ENCODE measurements around the gene KRT7. TPM values are rescaled to one million over a fixed set of nuclear protein-coding genes. Genes with fewer than 3 reads are reported as not detected.

The KRT7 gene
- total and polyA plus RNA-seq, 8 donors, result 15.2 to 1,968 (median 28.2) TPM

- DNase-seq (no peak), ATAC-seq (no peak)
- Histone ChIP-seq H3K4me3 (no peak overlapping the region), H3K9me3 (no peaks in the 10 kb centered on the region), H3K4me1 (peaks cover 4 to 5% of the 10 kb centered on the region in 2 donors), H3K36me3 (peaks cover 0 to 4% of the 10 kb centered on the region in 2 donors), H3K27me3 (peaks cover 37 to 95% of the 10 kb centered on the region in 2 donors), H3K27ac (no peak overlapping the region)
- intact Hi-C loops (cut with DNase I), result no loop called here
- TF ChIP-seq CTCF (IDR thresholded peaks at IDR 0.05), result no peak
These were observed 20.5 kb downstream of the KRT7 start for GRCh38 chr12:52253391-52254179.

GRCh38 chr12:52254180-52254964 is 21.3 kb downstream of the KRT7 start:
- Histone ChIP-seq H3K9me3 (no peaks in the 10 kb centered on the region), H3K4me1 (peaks cover 5 to 11% of the 10 kb centered on the region in 2 donors), H3K36me3 (peaks cover 0 to 4% of the 10 kb centered on the region in 2 donors), H3K4me3 (no peak overlapping the region), H3K27ac (no peak overlapping the region), H3K27me3 (peaks cover 45 to 95% of the 10 kb centered on the region in 2 donors)
- DNase-seq (no peak), ATAC-seq (no peak)
- intact Hi-C loops (cut with DNase I), result no loop called here
- TF ChIP-seq CTCF (IDR thresholded peaks at IDR 0.05), result no peak

- intact Hi-C loops (cut with DNase I), result no loop called here
- H3K27me3 ChIP-seq, result peaks cover 47 to 95% of the 10 kb centered on the region in 2 donors
These were observed 22.1 kb downstream of the KRT7 start for GRCh38 chr12:52254965-52255751.

GRCh38 chr12:52255926-52256583 is 23.0 kb downstream of the KRT7 start:
- Histone ChIP-seq H3K4me3 (no peak overlapping the region), H3K27ac (no peak overlapping the region), H3K27me3 (peaks cover 39 to 95% of the 10 kb centered on the region in 2 donors), H3K36me3 (no peaks in the 10 kb centered on the region), H3K9me3 (no peaks in the 10 kb centered on the region), H3K4me1 (peaks cover 5 to 11% of the 10 kb centered on the region in 2 donors)
- intact Hi-C loops (cut with DNase I), result no loop called here
- DNase-seq (no peak), ATAC-seq (no peak)
- TF ChIP-seq CTCF (IDR thresholded peaks at IDR 0.05), result no peak

More at GRCh38 chr12:52254965-52255751, 22.1 kb downstream of the KRT7 start:
- peaks cover 0 to 1% of the 10 kb centered on the region in 2 donors for H3K36me3 ChIP-seq
- no peak overlapping the region for H3K27ac ChIP-seq
- H3K9me3 ChIP-seq, result no peaks in the 10 kb centered on the region
- peaks cover 5 to 11% of the 10 kb centered on the region in 2 donors for H3K4me1 ChIP-seq
- TF ChIP-seq CTCF (IDR thresholded peaks at IDR 0.05), result no peak
- no peak for DNase-seq
- no peak for ATAC-seq
- H3K4me3 ChIP-seq, result no peak overlapping the region

Data from left lung (tissue), 10 donors.